ENCODE measurements around the gene EXT2. TPM values are rescaled to one million over a fixed set of nuclear protein-coding genes. Genes with fewer than 3 reads are reported as not detected.

EXT2 gene
- total and polyA plus RNA-seq, 2 experiments from 2014 or later = 15.9 to 48.6 TPM

DNA sequence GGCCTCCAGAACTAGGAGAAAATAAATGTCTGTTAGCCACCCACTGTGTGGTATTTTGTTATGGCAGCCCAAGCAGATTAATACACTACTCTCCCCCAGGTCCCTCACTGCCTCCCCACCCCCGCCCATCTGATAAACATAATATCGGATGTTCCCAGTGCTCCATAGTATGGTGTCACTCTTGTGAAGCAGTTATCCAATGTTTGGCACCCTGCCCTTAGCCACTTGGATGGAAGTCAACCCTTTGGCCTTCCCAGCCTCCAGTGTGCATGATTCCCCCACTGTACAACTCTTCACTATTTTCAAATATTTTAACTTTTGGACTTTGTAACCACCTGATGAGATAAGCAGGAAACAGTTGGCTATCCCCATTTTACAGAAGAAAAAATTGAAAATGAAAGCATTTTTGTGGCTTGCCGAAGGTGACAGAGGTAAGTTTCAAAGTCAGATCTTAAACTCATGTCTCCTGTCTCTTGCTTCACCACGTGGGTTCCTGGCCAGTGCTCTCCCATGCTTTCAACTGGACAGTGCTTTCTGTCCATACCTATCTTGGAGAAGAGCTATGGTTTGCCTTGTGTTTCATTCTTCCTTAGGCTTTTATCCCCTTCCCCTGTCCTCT, 161.3 kb downstream of the EXT2 start (continued):
- TF ChIP-seq, protein P1, sequence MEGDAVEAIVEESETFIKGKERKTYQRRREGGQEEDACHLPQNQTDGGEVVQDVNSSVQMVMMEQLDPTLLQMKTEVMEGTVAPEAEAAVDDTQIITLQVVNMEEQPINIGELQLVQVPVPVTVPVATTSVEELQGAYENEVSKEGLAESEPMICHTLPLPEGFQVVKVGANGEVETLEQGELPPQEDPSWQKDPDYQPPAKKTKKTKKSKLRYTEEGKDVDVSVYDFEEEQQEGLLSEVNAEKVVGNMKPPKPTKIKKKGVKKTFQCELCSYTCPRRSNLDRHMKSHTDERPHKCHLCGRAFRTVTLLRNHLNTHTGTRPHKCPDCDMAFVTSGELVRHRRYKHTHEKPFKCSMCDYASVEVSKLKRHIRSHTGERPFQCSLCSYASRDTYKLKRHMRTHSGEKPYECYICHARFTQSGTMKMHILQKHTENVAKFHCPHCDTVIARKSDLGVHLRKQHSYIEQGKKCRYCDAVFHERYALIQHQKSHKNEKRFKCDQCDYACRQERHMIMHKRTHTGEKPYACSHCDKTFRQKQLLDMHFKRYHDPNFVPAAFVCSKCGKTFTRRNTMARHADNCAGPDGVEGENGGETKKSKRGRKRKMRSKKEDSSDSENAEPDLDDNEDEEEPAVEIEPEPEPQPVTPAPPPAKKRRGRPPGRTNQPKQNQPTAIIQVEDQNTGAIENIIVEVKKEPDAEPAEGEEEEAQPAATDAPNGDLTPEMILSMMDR (conservative IDR thresholded peaks at IDR 0.05; ENCODE audit: low read depth in 2 of 2) = no peak
- TF ChIP-seq, protein P2, sequence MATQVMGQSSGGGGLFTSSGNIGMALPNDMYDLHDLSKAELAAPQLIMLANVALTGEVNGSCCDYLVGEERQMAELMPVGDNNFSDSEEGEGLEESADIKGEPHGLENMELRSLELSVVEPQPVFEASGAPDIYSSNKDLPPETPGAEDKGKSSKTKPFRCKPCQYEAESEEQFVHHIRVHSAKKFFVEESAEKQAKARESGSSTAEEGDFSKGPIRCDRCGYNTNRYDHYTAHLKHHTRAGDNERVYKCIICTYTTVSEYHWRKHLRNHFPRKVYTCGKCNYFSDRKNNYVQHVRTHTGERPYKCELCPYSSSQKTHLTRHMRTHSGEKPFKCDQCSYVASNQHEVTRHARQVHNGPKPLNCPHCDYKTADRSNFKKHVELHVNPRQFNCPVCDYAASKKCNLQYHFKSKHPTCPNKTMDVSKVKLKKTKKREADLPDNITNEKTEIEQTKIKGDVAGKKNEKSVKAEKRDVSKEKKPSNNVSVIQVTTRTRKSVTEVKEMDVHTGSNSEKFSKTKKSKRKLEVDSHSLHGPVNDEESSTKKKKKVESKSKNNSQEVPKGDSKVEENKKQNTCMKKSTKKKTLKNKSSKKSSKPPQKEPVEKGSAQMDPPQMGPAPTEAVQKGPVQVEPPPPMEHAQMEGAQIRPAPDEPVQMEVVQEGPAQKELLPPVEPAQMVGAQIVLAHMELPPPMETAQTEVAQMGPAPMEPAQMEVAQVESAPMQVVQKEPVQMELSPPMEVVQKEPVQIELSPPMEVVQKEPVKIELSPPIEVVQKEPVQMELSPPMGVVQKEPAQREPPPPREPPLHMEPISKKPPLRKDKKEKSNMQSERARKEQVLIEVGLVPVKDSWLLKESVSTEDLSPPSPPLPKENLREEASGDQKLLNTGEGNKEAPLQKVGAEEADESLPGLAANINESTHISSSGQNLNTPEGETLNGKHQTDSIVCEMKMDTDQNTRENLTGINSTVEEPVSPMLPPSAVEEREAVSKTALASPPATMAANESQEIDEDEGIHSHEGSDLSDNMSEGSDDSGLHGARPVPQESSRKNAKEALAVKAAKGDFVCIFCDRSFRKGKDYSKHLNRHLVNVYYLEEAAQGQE (IDR thresholded peaks at IDR 0.05; ENCODE audit: unreplicated experiment) = no peak
- TF ChIP-seq CREB1 (CRISPR knock-in tag; IDR thresholded peaks at IDR 0.05; ENCODE audit: low read depth) (no peak), NANOG (IDR thresholded peaks at IDR 0.05; ENCODE audit: borderline replicate concordance) (no peak)

DNA sequence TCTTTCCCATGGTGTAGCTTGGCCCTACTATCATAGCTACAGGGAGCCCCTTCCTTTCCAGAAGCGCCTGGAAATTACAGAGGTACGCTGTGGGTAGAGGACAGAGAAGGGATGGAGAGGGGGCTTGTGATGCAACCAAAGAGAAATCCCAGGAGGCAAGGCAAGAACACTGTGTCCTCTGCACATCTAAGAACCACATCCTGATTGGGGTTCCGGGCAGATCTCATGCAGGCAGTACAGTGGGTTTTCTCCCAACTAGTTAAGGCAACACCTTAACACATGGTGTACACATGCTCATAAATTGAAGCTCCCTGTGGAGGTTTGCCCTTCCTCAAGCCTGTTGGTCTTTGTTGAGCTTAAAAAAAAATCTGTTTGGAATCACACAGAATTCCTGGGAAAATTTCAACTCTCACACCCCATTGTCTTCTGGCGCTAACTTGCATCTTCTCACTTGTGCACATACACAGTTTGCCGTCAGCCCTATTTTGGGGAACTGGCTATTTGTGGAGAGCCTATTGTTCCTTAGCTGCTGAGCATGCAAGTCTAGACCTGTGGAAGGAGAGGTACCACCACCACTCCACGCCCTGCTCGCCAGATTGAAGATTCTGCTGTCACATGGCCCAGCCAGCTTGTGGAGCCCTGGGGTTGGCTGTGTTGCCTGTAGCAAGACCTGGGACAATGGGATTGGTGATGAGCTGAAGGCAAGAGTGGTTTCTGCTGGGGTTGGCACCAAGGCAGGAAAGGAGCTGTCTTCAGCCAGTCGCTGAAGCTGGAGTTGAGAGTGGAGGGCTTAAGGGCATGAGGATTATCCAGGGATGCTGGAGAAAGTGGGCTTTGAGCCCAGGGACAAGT, 162.1 kb downstream of the EXT2 start:
- H2AFZ ChIP-seq = no peak overlapping the region
- TF ChIP-seq, protein P3, sequence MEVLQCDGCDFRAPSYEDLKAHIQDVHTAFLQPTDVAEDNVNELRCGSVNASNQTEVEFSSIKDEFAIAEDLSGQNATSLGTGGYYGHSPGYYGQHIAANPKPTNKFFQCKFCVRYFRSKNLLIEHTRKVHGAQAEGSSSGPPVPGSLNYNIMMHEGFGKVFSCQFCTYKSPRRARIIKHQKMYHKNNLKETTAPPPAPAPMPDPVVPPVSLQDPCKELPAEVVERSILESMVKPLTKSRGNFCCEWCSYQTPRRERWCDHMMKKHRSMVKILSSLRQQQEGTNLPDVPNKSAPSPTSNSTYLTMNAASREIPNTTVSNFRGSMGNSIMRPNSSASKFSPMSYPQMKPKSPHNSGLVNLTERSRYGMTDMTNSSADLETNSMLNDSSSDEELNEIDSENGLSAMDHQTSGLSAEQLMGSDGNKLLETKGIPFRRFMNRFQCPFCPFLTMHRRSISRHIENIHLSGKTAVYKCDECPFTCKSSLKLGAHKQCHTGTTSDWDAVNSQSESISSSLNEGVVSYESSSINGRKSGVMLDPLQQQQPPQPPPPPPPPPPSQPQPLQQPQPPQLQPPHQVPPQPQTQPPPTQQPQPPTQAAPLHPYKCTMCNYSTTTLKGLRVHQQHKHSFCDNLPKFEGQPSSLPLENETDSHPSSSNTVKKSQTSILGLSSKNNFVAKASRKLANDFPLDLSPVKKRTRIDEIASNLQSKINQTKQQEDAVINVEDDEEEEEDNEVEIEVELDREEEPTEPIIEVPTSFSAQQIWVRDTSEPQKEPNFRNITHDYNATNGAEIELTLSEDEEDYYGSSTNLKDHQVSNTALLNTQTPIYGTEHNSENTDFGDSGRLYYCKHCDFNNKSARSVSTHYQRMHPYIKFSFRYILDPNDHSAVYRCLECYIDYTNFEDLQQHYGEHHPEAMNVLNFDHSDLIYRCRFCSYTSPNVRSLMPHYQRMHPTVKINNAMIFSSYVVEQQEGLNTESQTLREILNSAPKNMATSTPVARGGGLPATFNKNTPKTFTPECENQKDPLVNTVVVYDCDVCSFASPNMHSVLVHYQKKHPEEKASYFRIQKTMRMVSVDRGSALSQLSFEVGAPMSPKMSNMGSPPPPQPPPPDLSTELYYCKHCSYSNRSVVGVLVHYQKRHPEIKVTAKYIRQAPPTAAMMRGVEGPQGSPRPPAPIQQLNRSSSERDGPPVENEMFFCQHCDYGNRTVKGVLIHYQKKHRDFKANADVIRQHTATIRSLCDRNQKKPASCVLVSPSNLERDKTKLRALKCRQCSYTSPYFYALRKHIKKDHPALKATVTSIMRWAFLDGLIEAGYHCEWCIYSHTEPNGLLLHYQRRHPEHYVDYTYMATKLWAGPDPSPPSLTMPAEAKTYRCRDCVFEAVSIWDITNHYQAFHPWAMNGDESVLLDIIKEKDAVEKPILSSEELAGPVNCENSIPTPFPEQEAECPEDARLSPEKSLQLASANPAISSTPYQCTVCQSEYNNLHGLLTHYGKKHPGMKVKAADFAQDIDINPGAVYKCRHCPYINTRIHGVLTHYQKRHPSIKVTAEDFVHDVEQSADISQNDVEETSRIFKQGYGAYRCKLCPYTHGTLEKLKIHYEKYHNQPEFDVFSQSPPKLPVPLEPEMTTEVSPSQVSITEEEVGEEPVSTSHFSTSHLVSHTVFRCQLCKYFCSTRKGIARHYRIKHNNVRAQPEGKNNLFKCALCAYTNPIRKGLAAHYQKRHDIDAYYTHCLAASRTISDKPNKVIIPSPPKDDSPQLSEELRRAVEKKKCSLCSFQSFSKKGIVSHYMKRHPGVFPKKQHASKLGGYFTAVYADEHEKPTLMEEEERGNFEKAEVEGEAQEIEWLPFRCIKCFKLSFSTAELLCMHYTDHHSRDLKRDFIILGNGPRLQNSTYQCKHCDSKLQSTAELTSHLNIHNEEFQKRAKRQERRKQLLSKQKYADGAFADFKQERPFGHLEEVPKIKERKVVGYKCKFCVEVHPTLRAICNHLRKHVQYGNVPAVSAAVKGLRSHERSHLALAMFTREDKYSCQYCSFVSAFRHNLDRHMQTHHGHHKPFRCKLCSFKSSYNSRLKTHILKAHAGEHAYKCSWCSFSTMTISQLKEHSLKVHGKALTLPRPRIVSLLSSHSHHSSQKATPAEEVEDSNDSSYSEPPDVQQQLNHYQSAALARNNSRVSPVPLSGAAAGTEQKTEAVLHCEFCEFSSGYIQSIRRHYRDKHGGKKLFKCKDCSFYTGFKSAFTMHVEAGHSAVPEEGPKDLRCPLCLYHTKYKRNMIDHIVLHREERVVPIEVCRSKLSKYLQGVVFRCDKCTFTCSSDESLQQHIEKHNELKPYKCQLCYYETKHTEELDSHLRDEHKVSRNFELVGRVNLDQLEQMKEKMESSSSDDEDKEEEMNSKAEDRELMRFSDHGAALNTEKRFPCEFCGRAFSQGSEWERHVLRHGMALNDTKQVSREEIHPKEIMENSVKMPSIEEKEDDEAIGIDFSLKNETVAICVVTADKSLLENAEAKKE (CRISPR knock-in tag; IDR thresholded peaks at IDR 0.05) = no peak
- TF ChIP-seq, protein P1 (conservative IDR thresholded peaks at IDR 0.05; ENCODE audit: low read depth in 2 of 2) = no peak
- TF ChIP-seq POLR2AphosphoS5 (IDR thresholded peaks at IDR 0.05; ENCODE audit: low read depth) = no peak
- TF ChIP-seq, protein P4, sequence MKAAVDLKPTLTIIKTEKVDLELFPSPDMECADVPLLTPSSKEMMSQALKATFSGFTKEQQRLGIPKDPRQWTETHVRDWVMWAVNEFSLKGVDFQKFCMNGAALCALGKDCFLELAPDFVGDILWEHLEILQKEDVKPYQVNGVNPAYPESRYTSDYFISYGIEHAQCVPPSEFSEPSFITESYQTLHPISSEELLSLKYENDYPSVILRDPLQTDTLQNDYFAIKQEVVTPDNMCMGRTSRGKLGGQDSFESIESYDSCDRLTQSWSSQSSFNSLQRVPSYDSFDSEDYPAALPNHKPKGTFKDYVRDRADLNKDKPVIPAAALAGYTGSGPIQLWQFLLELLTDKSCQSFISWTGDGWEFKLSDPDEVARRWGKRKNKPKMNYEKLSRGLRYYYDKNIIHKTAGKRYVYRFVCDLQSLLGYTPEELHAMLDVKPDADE (IDR thresholded peaks at IDR 0.05) = no peak

More for the DNA sequence above, 162.1 kb downstream of the EXT2 start:
- H4K20me1 ChIP-seq (replicated peaks; ENCODE audit: insufficient read depth) = no peaks in the 10 kb centered on the region
- H3K4me1 ChIP-seq (ENCODE audit: insufficient read depth) = no peaks in the 10 kb centered on the region
- Mint-ChIP-seq H3K27ac (no peak overlapping the region), H3K4me1 (no peaks in the 10 kb centered on the region; the same call in 2 of the 3 replicates), H3K9me3 (peaks cover 11% of the 10 kb centered on the region), H3K27me3 (ENCODE audit: insufficient read depth, low read depth, poor library complexity) (peaks cover 3% of the 10 kb centered on the region), H3K36me3 (ENCODE audit: low read depth) (peaks cover 11% of the 10 kb centered on the region), H3K4me3 (no peak overlapping the region)
- no peaks in the 10 kb centered on the region for H3K27me3 ChIP-seq (ENCODE audit: insufficient read depth)
- H3K4me2 ChIP-seq = no peak overlapping the region
- no peak overlapping the region for H3K4me3 ChIP-seq
- H3K9me2 ChIP-seq (ENCODE audit: insufficient read depth) = no peaks in the 10 kb centered on the region
- H3F3A ChIP-seq (replicated peaks; ENCODE audit: low read depth) = no peaks in the 10 kb centered on the region
- ATAC-seq = no peak
- no peak overlapping the region for H3K27ac ChIP-seq (ENCODE audit: low read depth)
- no peaks in the 10 kb centered on the region for H3K79me2 ChIP-seq (replicated peaks; ENCODE audit: insufficient read depth)
- DNase-seq (ENCODE audit: low spot score) = no peak
- H3K36me3 ChIP-seq (ENCODE audit: insufficient read depth) = 0 out of 2 replicates have a peak, but pooled peaks cover 6% of the 10 kb centered on the region
